ENCODE results near the gene TAB2.
"Not testable (repeated sequence)": the region's sequence is repeated elsewhere in the genome, so short reads cannot be mapped to it uniquely, and the experiment has no call there.

TAB2 gene

DNA sequence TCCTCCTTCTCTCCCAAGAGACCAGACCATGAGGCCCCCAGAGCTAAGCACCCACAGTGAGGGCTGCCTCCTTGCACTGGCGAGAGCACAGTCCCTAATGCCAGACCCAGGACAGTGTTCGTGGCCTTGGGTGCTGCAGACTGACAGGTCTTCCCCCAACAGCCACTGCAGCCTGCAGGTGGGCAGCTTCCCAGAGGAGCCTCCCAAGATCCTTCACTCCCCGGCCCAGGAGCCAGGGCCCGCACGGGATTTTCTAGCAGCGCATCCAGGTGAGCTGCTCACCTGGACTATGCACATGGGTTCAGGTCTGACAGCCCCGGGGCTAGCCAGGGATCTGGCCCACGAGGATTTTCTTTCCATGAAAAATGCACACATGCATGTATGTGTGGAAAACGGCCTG, 124.2 kb downstream of the TAB2 start:
- no peak for DNase-seq

DNA sequence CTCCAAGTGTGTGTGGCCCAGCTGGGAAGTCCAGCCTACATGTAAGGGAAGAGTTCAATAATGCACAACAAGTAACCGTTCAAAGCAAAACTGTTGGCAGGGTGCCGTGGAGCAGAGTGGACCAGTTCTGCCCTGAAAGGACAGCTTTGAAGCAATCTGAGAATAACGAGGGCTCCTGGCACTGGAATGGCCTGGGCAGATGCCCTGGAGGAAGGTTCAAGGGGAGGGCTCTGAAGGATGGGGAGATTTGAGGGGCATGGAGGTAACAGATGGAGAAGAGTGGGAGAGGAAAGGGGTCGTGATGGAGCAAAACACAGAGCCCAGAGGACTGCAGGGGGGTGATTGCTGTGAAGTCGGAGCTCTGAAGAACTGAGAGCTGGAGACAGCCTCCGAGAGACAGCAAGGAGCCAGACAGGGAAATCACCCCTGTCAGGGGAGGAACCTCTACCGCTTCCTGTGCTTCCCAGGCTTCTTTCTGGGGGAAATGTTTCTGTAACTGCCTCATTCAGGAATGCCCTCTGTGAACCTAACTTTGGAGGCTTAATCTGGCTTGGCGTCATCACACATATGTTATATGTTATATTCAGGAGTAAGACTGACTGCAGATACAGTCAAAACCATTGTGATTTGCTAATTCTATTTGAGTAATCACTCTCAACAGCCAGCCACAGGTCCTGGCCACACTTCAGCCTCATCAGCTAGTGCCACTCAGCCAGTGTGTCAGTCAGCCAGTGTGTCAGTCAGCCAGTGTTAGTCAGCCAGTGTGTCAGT, 126.1 kb downstream of the TAB2 start:
- peak in 33 of 58 donors; percentile 4 to 65 (median 23) for DNase-seq

DNA sequence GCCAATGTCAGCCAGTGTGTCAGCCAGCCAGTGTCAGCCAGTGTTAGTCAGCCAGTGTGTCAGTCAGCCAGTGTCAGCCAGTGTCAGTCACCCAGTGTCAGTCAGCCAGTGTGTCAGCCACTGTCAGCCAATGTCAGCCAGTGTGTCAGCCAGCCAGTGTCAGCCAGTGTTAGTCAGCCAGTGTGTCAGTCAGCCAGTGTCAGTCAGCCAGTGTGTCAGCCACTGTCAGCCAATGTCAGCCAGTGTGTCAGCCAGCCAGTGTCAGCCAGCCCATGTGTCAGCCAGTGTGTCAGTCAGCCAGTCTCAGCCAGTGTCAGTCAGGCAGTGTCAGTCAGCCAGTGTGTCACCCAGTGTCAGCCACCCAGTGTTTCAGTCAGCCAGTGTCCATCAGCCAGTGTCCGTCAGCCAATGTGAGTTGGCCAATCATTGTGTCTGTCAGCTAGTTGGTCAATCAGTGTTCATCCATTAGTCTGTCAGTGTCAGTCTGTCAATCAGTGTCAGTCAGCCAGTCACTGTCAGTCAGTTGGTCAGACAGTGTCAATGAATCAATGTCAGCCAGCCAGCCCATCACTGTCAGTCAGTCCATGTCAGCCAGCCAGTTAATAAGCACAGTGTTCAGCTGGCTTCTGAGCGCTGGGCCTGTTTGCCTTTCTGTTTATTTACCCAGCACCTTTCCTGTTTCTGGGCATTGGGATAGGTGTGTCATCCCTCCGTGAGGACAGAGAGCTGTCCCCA, 127.0 kb downstream of the TAB2 start:
- DNase-seq, result not testable (repeated sequence)

DNA sequence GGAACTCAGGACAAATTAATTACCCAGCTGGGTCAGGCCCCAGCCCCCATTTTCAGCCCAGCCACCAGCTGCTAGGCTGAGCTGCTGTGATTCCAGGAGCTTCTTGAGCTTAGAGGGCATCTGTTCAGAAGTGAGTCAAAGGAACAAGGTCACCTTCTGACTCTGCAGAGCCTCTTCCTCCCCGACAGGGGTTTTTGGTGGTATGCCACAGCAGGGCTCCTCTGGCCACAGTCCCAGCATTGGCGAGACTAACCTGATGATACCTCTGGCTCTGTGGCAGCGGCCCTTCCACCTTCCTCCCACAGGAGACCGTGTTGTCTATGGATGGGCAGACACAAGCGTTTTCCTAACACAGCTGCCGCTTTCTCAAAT, 127.6 kb downstream of the TAB2 start:
- no peak for DNase-seq

- no peak for DNase-seq
Observed at GRCh38 chr6:149445573-149445972, 128.1 kb downstream of the TAB2 start.

DNA sequence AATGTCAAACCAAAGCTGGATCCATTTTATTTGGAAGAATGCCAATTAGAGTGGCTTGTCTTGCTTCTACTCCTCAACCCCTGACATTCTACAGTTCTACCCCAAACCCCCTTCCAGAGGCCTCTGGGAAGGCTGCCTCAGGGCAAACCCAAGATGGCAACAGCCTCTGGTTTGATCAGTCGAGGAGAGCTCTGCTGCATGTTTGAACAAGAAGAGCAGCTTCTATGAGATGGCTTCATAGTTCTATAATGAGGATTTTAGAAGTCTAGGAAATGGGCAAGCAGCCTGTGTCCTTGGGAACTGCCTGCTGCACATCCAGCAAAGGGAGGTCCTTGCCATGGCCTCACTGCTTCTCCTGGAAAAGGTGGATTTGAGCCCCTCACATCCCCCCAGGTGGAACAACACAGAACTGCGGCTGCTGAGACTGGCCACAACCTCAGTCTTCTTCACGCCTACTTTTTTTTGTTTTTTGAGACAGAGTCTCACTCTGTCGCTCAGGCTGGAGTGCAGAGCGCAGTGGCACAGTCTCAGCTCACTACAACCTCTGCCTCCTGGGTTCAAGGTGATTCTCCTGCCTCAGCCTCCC, 129.4 kb downstream of the TAB2 start:
- DNase-seq, result no peak

GRCh38 chr6:149448821-149449453, 131.4 kb downstream of the TAB2 start:
- DNase-seq, result no peak

DNA sequence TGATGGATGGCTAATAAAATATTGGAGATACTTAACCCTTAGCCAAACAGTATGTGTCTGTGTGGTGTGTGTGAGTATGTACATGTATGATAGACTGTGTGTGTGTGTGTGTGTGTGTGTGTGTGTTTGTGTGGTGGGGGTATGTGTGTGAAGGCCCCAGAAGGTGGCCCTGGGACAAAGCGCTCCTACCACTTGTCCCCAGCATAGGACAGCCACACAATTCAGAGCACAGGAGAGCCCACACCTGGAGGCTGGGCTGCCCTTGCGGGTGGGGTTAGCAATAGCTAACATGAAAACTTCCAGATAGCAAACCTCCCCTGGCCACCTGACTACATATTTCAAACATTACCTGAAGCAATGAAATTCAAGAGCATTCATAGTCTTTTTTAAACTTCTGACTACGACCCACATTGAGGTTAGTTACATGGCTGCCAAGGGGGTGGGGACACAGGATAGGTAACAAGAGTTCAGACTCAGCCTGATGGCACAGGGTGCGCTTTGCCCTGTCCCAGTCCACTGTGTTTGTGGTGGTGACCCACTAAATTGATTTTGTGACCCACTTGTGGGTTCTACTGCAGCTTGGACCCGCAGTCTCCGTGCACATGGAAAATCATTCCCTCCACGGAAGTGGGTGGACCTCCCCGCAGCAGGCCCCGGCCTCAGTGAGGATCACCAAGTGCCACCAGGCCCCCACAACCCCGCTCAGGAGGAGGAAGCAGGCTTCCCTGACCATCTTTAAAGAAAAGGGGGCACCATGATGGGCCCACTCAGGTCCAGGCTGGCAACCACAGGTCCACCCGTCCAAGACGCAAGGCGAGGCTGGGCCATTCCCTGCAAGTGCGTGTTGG, 132.5 kb downstream of the TAB2 start:
- peak in 1 of 58 donors; percentile 10 for DNase-seq

GRCh38 chr6:149450679-149451375, 133.3 kb downstream of the TAB2 start:
- DNase-seq, result peak in 24 of 58 donors; percentile 5 to 55 (median 20)

GRCh38 chr6:149451376-149452036, 134.0 kb downstream of the TAB2 start:
- DNase-seq, result peak in 9 of 58 donors; percentile 7 to 33 (median 14)

DNA sequence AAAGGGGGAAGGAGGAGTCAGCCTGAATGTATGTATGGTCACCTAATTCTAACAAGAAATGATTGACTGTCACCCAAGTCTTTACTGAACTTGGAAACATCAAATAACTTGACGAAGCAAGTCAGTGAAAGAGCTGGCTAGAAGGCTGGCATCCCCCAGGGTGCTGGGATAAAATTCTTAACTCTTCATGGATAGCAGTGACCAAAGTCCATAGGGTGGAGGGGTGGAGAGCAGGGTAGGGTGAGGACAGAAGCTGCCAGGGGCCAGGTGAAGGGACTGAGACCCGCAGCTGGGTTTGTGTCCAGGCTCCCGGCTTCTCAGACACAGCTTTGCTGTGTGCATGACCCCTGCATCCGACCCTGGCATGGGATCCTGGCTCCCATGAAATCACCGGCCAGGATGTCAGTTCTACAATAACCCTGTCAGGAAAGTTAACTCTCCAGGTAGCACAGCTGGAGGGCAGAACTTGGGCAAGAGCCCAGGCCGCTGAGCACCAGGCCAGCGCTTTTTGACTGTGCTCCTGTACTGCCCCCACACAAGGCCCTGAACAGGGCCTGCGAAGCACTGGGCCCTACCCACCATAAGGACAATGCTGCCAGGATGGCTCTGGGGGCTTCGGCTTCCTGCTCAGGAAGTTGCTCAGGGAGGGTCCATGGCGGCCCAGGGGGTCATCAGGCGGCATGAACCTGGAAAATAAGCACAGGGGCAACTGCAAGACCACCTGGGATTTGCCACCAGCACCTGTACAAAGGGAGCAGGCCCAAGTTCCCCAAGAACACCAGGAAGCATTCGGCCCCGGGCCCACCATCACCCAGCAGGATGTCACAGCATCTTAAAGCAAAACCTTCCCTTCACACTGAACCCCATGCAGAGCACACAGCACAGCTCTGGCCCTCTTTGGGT, 134.8 kb downstream of the TAB2 start:
- no peak for DNase-seq

DNA sequence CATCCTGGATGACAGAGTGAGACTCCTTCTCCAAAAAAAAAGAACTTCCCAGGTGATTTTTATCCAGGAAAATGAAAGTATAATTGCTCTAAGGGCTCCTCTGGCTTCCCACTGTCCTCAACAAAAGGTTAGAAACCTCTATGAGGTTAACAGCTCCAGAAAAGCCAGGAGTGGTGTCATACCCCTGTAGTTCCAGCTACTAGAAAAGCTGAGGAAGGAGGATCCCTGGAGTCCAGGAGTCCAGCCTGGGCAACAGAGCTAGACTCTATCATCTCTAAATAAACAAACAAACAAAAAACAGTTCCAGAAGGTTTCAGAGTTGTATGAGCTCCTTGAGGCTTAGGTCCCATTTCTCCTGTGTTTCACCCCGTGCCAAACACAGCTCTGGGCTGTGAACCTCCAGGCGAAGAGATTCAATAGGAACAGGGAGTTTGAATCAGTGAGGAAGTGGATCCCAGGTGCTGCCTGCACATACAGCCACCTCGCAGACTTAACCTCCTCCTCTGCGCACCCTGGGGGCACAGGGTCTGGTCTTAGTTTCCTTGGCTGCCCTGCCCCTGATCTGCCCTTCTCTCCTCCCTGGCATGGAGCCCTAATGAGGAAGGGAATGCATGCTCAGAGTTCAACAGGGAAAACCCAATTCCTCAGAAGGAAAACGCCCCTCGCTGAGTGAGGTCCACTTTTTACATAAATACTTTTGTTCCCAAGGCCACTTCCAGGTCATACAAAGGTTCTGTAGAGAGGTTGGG, 136.3 kb downstream of the TAB2 start:
- DNase-seq, result no peak

GRCh38 chr6:149454346-149454848, 136.9 kb downstream of the TAB2 start:
- peak in 57 of 58 donors; percentile 14 to 89 (median 74) for DNase-seq

- no peak for DNase-seq
Observed at GRCh38 chr6:149455031-149455732, 137.7 kb downstream of the TAB2 start.

- DNase-seq, result no peak
Observed at GRCh38 chr6:149456311-149457021, 139.0 kb downstream of the TAB2 start.

GRCh38 chr6:149457316-149457884, 139.9 kb downstream of the TAB2 start:
- DNase-seq, result no peak

Measured in anterior cingulate cortex (tissue), 58 donors.